GM23338 (cell line): Measurements from ENCODE around the gene TTLL13. TPM values are rescaled to one million over a fixed set of nuclear protein-coding genes. Genes with fewer than 3 reads are reported as not detected.

ENCODE experiments used
- ATAC-seq: fragments of 200-7000 bp; cut with Tn5 transposase; 3 replicates; pipeline ENCODE4 v1.9.1; 2020
- DNase-seq: peaks from one replicate; pipeline ENCODE4 v3.0.0-alpha.2; 2015; ENCODE audit warnings: low spot score
- H2AFZ ChIP-seq: fragments of 200-600 bp; sonication (generic); 2 replicates; pipeline ENCODE4 v1.8.0; 2016; ENCODE audit warnings: antibody characterized with exemption, mild to moderate bottlenecking, moderate library complexity
- H3F3A ChIP-seq: fragments of 200-600 bp; sonication (generic); replicated peaks from 2 replicates; pipeline ENCODE4 v1.8.0; 2017; ENCODE audit warnings: antibody characterized with exemption, mixed run types, low read depth
- H3K27ac ChIP-seq: fragments of 200-600 bp; sonication (generic); 2 replicates; pipeline ENCODE4 v1.6.1; 2016; ENCODE audit warnings: low read depth
- H3K27me3 ChIP-seq: fragments of 200-600 bp; sonication (generic); 2 replicates; pipeline ENCODE4 v1.8.0; 2016; ENCODE audit warnings: mild to moderate bottlenecking, mixed run types, moderate library complexity; ENCODE audit not compliant: insufficient read depth
- H3K36me3 ChIP-seq: fragments of 200-600 bp; sonication (generic); 2 replicates; pipeline ENCODE4 v1.8.0; 2016; ENCODE audit warnings: mild to moderate bottlenecking; ENCODE audit not compliant: insufficient read depth
- H3K4me1 ChIP-seq: fragments of 200-600 bp; sonication (generic); 2 replicates; pipeline ENCODE4 v1.8.0; 2016; ENCODE audit warnings: mild to moderate bottlenecking, moderate library complexity; ENCODE audit not compliant: insufficient read depth
- H3K4me2 ChIP-seq: fragments of 200-600 bp; sonication (generic); 2 replicates; pipeline ENCODE4 v1.7.1; 2017; ENCODE audit warnings: mixed run types
- H3K4me3 ChIP-seq: fragments of 200-600 bp; sonication (generic); 2 replicates; pipeline ENCODE4 v1.6.1; 2016; ENCODE audit warnings: mixed run types
- H3K79me2 ChIP-seq: fragments of 200-600 bp; sonication (generic); replicated peaks from 2 replicates; pipeline ENCODE4 v1.8.0; 2017; ENCODE audit warnings: mild to moderate bottlenecking; ENCODE audit not compliant: insufficient read depth
- H3K9me2 ChIP-seq: fragments of 200-600 bp; sonication (generic); 2 replicates; pipeline ENCODE4 v1.8.0; 2017; ENCODE audit not compliant: insufficient read depth
- H4K20me1 ChIP-seq: fragments of 200-600 bp; sonication (generic); replicated peaks from 2 replicates; pipeline ENCODE4 v1.8.0; 2017; ENCODE audit warnings: mild to moderate bottlenecking; ENCODE audit not compliant: insufficient read depth
- H3K27ac Mint-ChIP-seq: 2 replicates; pipeline ENCODE4 v1.8.0; 2020; ENCODE audit warnings: inconsistent platforms, mild to moderate bottlenecking, moderate library complexity, mixed read lengths
- H3K27me3 Mint-ChIP-seq: 3 replicates; pipeline ENCODE4 v1.8.0; 2022; ENCODE audit warnings: low read depth, mild to moderate bottlenecking, moderate library complexity, mixed read lengths, inconsistent platforms; ENCODE audit not compliant: insufficient read depth, poor library complexity
- H3K36me3 Mint-ChIP-seq: 3 replicates; pipeline ENCODE4 v1.8.0; 2021; ENCODE audit warnings: low read depth, mild to moderate bottlenecking, inconsistent platforms, moderate library complexity, mixed read lengths
- H3K4me1 Mint-ChIP-seq: 3 replicates; pipeline ENCODE4 v1.8.0; 2020; ENCODE audit warnings: mild to moderate bottlenecking, inconsistent platforms, mixed read lengths
- H3K4me3 Mint-ChIP-seq: 3 replicates; pipeline ENCODE4 v1.8.0; 2021; ENCODE audit warnings: moderate library complexity, mild to moderate bottlenecking, inconsistent platforms, mixed read lengths
- H3K9me3 Mint-ChIP-seq: 3 replicates; pipeline ENCODE4 v1.8.0; 2020; ENCODE audit warnings: moderate library complexity, mild to moderate bottlenecking, inconsistent platforms, mixed read lengths
- CREB1 ChIP-seq: fragments of 250-450 bp; sonication (Bioruptor Pico); IDR thresholded peaks from 2 replicates; pipeline ENCODE4 v1.5.0; 2020; ENCODE audit warnings: low read depth, mild to moderate bottlenecking, moderate library complexity
- CTCF ChIP-seq, 2 experiments: fragments of 200-600 bp in 1 of 2; sonication (generic) in 1 of 2; conservative IDR thresholded peaks; 2 replicates each; pipeline versions ENCODE4 v1.5.1 to v1.6.1; 2016 to 2017; ENCODE audit warnings: antibody characterized with exemption in 2 of 2, low read depth in 2 of 2, mild to moderate bottlenecking in 2 of 2, moderate library complexity in 1 of 2
- ETS1 ChIP-seq: IDR thresholded peaks from 2 replicates; pipeline ENCODE4 v1.6.1; 2016; ENCODE audit warnings: antibody characterized with exemption
- EZH2 ChIP-seq: fragments of 200-600 bp; sonication (generic); IDR thresholded peaks from one replicate; pipeline ENCODE4 v1.8.0; 2017; ENCODE audit warnings: antibody characterized with exemption, mild to moderate bottlenecking, low read depth; ENCODE audit not compliant: unreplicated experiment
- EZH2phosphoT487 ChIP-seq: fragments of 200-600 bp; sonication (generic); IDR thresholded peaks from one replicate; pipeline ENCODE4 v1.8.1; 2018; ENCODE audit warnings: antibody characterized with exemption; ENCODE audit not compliant: unreplicated experiment
- NANOG ChIP-seq: IDR thresholded peaks from 2 replicates; pipeline ENCODE4 v1.6.1; 2016; ENCODE audit warnings: antibody characterized with exemption, borderline replicate concordance
- POLR2AphosphoS5 ChIP-seq: IDR thresholded peaks from 2 replicates; pipeline ENCODE4 v1.6.1; 2016; ENCODE audit warnings: antibody characterized with exemption, low read depth
- REST ChIP-seq: IDR thresholded peaks from one replicate; pipeline ENCODE4 v1.6.1; 2018; ENCODE audit warnings: antibody characterized with exemption; ENCODE audit not compliant: unreplicated experiment
- STAT1 ChIP-seq: IDR thresholded peaks from one replicate; pipeline ENCODE4 v1.6.1; 2016; ENCODE audit warnings: antibody characterized with exemption; ENCODE audit not compliant: unreplicated experiment
- ZNF114 ChIP-seq: fragments of 250-450 bp; sonication (Bioruptor Pico); IDR thresholded peaks from 2 replicates; pipeline ENCODE4 v1.5.0; 2020; ENCODE audit warnings: mild to moderate bottlenecking, moderate library complexity
- ZNF331 ChIP-seq: fragments of 250-450 bp; sonication (Bioruptor Pico); IDR thresholded peaks from 2 replicates; pipeline ENCODE4 v1.5.0; 2020; ENCODE audit warnings: low read depth, mild to moderate bottlenecking, moderate library complexity
- polyA plus RNA-seq: library from polyadenylated mRNA; unstranded; fragments of >200 nt; fragmentation: Nextera tagmentation; extraction: Ambion mirVana; gene quantifications from 2 replicates; pipeline ENCODE4 v1.2.1, GENCODE V29; 2016
- total RNA-seq: library from RNA; depleted of rRNA; stranded (reverse); fragments of >200 nt; shearing (Covaris generic); gene quantifications from 2 replicates; pipeline ENCODE4 v1.2.3, GENCODE V29; 2014

TTLL13 gene
- total and polyA plus RNA-seq, 2 experiments from 2014 or later, result not detected

GRCh38 chr15:90257776-90258175 is 8.4 kb downstream of the TTLL13 start:
- DNase-seq (no peak), ATAC-seq (no peak)
- H3K9me3 Mint-ChIP-seq, result no peaks in the 10 kb centered on the region; the same call in 2 of the 3 replicates
- H3K4me2 ChIP-seq, result no peak overlapping the region
- peaks cover 7% of the 10 kb centered on the region for H3K4me1 Mint-ChIP-seq
- H2AFZ ChIP-seq, result no peak overlapping the region
- H3K4me3 ChIP-seq, result no peak overlapping the region
- TF ChIP-seq CREB1 (no peak), CTCF (conservative IDR thresholded peaks at IDR 0.05; ENCODE audit: low read depth in 2 of 2) (no peak), ZNF331 (CRISPR knock-in tag) (no peak), NANOG (no peak), ZNF114 (CRISPR knock-in tag) (no peak), EZH2 (no peak)
- H3K9me2 ChIP-seq, result no peaks in the 10 kb centered on the region
- H3K4me3 Mint-ChIP-seq, result no peak overlapping the region
- H3K4me1 ChIP-seq, result no peaks in the 10 kb centered on the region
- H3K27ac ChIP-seq, result no peak overlapping the region
- no peak overlapping the region for H3K27ac Mint-ChIP-seq
- H3K36me3 ChIP-seq, result no peaks in the 10 kb centered on the region
- H3F3A ChIP-seq, result no peaks in the 10 kb centered on the region
- peaks cover 2% of the 10 kb centered on the region for H3K27me3 Mint-ChIP-seq
- no peaks in the 10 kb centered on the region for H3K79me2 ChIP-seq
- no peaks in the 10 kb centered on the region for H3K27me3 ChIP-seq
- no peaks in the 10 kb centered on the region for H3K36me3 Mint-ChIP-seq
- no peaks in the 10 kb centered on the region for H4K20me1 ChIP-seq

- H3K27ac Mint-ChIP-seq, result no peak overlapping the region
- H3K9me3 Mint-ChIP-seq, result no peaks in the 10 kb centered on the region; the same call in 2 of the 3 replicates
- no peak overlapping the region for H3K4me3 Mint-ChIP-seq
- peaks cover 7% of the 10 kb centered on the region for H3K4me1 Mint-ChIP-seq
- ATAC-seq (no peak), DNase-seq (no peak)
- H2AFZ ChIP-seq, result no peak overlapping the region
- H3K36me3 ChIP-seq, result no peaks in the 10 kb centered on the region
- peaks cover 2% of the 10 kb centered on the region for H3K27me3 Mint-ChIP-seq
- H4K20me1 ChIP-seq, result no peaks in the 10 kb centered on the region
- H3K36me3 Mint-ChIP-seq, result no peaks in the 10 kb centered on the region
- H3K27me3 ChIP-seq, result no peaks in the 10 kb centered on the region
- no peaks in the 10 kb centered on the region for H3K4me1 ChIP-seq
- 0 out of 2 replicates have a peak, but pooled peaks cover 3% of the 10 kb centered on the region for H3F3A ChIP-seq
- H3K4me3 ChIP-seq, result no peak overlapping the region
- no peak overlapping the region for H3K4me2 ChIP-seq
- H3K27ac ChIP-seq, result no peak overlapping the region
- no peaks in the 10 kb centered on the region for H3K9me2 ChIP-seq
- H3K79me2 ChIP-seq, result 0 out of 2 replicates have a peak, but pooled peaks cover 3% of the 10 kb centered on the region
- no peak for TF ChIP-seq POLR2AphosphoS5
- TF ChIP-seq ZNF114 (CRISPR knock-in tag), result no peak
- TF ChIP-seq NANOG, result no peak
- no peak for TF ChIP-seq ETS1
- no peak for TF ChIP-seq EZH2phosphoT487
- no peak for TF ChIP-seq REST
- no peak for TF ChIP-seq EZH2
- TF ChIP-seq CREB1, result no peak
- TF ChIP-seq STAT1, result no peak
Observed at GRCh38 chr15:90259524-90259923, 10.2 kb downstream of the TTLL13 start.
